Measurements from ENCODE around the gene KCNG2. TPM values are rescaled to one million over a fixed set of nuclear protein-coding genes. Genes with fewer than 3 reads are reported as not detected.

The KCNG2 gene
- total RNA-seq, 1 donor from 2014 or later = not detected

DNA sequence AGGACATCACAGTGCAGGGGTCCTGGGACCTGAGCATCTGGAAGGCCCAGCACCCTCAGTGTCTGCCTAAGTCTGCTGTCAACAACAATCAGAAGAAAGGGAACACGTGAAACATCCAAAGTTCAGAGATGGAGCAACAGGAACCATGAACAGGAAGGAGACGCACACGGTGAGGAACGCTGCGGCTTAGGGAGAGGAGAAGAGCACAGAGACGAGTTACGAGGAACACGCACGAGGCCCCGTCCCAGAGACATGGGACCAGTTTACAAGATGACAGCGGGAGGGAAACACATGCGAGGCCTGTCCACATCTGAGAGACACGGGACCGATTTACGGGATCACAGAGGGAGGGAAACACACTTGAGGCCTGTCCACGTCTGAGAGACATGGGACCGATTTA lies 2.9 kb upstream of the KCNG2 start:
- no peak overlapping the region for H3K27ac Mint-ChIP-seq (ENCODE audit: unreplicated experiment)
- peaks cover 3% of the 10 kb centered on the region for H3K36me3 Mint-ChIP-seq (ENCODE audit: low read depth)
- peaks cover 26% of the 10 kb centered on the region for H3K27me3 Mint-ChIP-seq (ENCODE audit: low read depth)
- H3K9me3 Mint-ChIP-seq (ENCODE audit: low read depth) = no peaks in the 10 kb centered on the region
- no peak overlapping the region for H3K4me3 Mint-ChIP-seq (ENCODE audit: unreplicated experiment)
- no peak for TF ChIP-seq CTCF (IDR thresholded peaks at IDR 0.05)
- peaks cover 21% of the 10 kb centered on the region for H3K4me1 Mint-ChIP-seq (ENCODE audit: low read depth)
- peak; percentile 54 for DNase-seq (ENCODE audit: low spot score)

DNA sequence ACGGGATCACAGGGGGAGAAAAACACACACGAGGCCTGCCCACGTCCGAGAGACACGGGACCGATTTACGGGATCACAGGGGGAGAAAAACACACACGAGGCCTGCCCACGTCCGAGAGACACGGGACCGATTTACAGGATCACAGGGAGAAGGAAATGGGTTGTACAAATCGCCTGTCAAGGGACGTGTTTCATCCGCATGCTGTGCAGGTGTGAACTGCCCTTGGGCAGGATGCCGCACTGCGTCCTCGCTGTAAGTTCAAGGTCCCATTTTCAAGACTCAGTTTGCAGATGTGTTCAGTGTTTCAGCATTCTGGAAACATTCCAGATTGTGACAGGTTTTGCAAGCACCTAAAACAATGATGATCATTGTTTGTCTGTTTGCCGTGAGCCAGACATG lies 2.3 kb upstream of the KCNG2 start:
- Mint-ChIP-seq H3K27me3 (ENCODE audit: low read depth) (peaks cover 31% of the 10 kb centered on the region), H3K4me3 (ENCODE audit: unreplicated experiment) (no peak overlapping the region), H3K4me1 (ENCODE audit: low read depth) (peaks cover 21% of the 10 kb centered on the region), H3K27ac (ENCODE audit: unreplicated experiment) (no peak overlapping the region), H3K9me3 (ENCODE audit: low read depth) (no peaks in the 10 kb centered on the region), H3K36me3 (ENCODE audit: low read depth) (peaks cover 3% of the 10 kb centered on the region)
- no peak for TF ChIP-seq CTCF (IDR thresholded peaks at IDR 0.05)
- DNase-seq (ENCODE audit: low spot score) = peak; percentile 60

GRCh38 chr18:79796016-79796415 lies 1.7 kb upstream of the KCNG2 start:
- no peak for DNase-seq (ENCODE audit: low spot score)
- no peak for TF ChIP-seq CTCF (IDR thresholded peaks at IDR 0.05)
- no peaks in the 10 kb centered on the region for H3K9me3 Mint-ChIP-seq (ENCODE audit: low read depth)

DNA sequence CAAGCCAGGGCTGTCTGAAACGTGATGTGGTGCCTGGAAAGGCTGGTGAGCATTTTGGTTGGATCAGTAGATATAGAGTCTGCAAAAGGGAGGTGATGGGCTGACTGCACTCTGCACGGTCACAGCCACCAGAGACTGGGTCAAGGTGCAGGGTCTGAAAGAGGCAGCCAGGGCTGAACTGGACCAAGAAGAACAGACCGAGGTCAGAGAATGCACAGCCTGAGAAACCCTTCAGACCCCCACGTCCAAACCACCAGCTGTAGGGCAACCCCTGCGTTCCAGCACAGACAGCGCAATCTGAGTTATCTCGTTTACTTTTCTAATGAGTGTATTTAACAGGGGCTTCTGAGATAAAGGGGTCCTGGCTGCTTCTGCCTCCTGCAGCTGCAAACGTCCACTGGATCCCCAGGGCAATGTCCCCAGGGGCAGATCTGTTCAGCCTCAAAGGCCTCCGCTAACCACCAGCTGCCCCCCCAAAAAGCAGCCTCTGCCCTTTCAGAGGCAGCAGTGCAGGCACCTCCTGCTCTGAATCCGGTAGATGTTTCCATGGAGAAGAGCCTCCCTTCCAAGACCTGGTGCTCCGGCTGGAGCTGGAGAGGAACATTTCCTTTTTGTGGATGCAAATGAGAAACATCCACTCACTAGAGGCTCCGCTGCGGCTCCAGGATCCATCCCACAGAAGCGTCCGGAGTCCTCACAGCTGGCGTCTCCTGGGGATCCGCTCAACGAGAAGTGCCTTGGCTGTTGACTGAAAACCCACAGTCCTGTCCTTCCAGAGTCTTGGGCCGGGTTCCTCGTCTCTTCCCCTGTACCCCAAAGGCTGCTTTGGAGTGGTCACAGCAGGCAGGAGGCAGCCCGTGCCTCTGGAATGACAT lies 970 bp upstream of the KCNG2 start:
- no peak for TF ChIP-seq CTCF (IDR thresholded peaks at IDR 0.05)
- Mint-ChIP-seq H3K27ac (ENCODE audit: unreplicated experiment) (no peak overlapping the region), H3K4me3 (ENCODE audit: unreplicated experiment) (peak overlapping the region; percentile 68), H3K9me3 (ENCODE audit: low read depth) (no peaks in the 10 kb centered on the region), H3K4me1 (ENCODE audit: low read depth) (peaks cover 11% of the 10 kb centered on the region), H3K27me3 (ENCODE audit: low read depth) (peaks cover 36% of the 10 kb centered on the region), H3K36me3 (ENCODE audit: low read depth) (peaks cover 3% of the 10 kb centered on the region)
- DNase-seq (ENCODE audit: low spot score) = peak; percentile 56

More at GRCh38 chr18:79796016-79796415, 1.7 kb upstream of the KCNG2 start:
- H3K27ac Mint-ChIP-seq (ENCODE audit: unreplicated experiment) = no peak overlapping the region
- peaks cover 3% of the 10 kb centered on the region for H3K36me3 Mint-ChIP-seq (ENCODE audit: low read depth)
- H3K4me3 Mint-ChIP-seq (ENCODE audit: unreplicated experiment) = no peak overlapping the region
- peaks cover 34% of the 10 kb centered on the region for H3K27me3 Mint-ChIP-seq (ENCODE audit: low read depth)
- H3K4me1 Mint-ChIP-seq (ENCODE audit: low read depth) = peaks cover 19% of the 10 kb centered on the region

DNA sequence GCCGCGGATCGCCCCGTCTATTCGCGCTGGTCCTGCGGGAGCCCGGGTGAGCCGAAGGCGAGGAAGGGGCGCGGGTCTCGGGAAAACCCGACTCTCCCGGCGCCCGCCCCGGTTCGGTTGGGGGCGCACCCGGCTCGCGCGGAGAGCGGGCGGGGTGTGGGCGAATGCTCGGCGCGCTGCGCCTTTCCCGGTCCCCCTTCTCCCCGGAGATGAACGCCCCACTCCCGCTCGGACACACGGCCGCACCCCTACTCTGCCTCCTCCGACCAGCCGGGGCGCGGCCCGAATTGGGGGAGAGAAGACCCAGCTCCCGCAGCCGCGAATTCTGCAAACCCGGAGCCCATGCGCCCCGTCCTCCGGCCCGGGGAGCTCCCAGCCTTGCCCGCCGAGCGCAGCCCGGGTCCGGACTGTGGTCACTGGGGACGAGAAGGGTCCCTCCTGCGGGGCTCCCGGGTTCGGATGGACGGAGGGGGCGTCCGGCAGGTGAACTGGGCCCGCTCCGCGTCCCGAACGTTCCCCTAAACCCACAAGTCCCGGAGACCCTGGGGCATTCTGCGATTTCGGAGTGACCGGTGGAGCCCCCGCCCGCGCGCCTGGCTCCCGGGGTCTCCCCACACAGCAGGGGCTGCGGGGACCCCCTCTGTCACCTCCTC lies 734 bp downstream of the KCNG2 start:
- H3K4me3 Mint-ChIP-seq (ENCODE audit: unreplicated experiment) = no peak overlapping the region
- no peaks in the 10 kb centered on the region for H3K9me3 Mint-ChIP-seq (ENCODE audit: low read depth)
- peaks cover 41% of the 10 kb centered on the region for H3K27me3 Mint-ChIP-seq (ENCODE audit: low read depth)
- H3K4me1 Mint-ChIP-seq (ENCODE audit: low read depth) = peaks cover 8% of the 10 kb centered on the region
- H3K27ac Mint-ChIP-seq (ENCODE audit: unreplicated experiment) = no peak overlapping the region
- TF ChIP-seq CTCF (IDR thresholded peaks at IDR 0.05) = no peak
- peaks cover 3% of the 10 kb centered on the region for H3K36me3 Mint-ChIP-seq (ENCODE audit: low read depth)
- DNase-seq (ENCODE audit: low spot score) = peak; percentile 68

Measured in chondrocyte (in vitro differentiated cells).